ENCODE measurements around the gene LONP2. TPM values are rescaled to one million over a fixed set of nuclear protein-coding genes. Genes with fewer than 3 reads are reported as not detected.
"Not testable (repeated sequence)": the region's sequence is repeated elsewhere in the genome, so short reads cannot be mapped to it uniquely, and the experiment has no call there.

LONP2 gene
- total RNA-seq, 1 experiment from 2014 or later: 36.8 TPM

DNA sequence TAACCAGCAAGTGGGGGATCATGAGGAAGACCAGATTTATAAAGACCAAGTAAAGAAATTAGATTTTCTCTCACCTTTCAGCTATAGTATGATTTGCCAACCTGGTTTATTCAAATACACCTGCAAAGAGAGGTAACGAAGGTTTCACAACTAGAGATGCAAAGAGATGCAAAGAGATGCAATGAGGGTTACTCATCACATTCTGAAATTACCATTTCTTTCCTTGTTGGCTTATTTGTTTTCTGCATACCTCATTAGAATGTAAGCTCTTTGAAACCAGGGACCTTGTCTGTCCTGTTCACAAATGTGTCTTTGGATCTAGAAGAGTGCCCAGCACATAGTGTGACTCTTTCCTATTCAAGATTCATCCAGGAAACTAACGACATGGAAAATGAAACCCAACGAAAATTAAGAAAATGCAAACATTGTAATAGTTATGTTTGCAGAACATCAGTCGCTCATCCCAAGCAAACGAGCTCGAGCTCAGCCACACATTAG lies 9.0 kb upstream of the LONP2 start:
- DNase-seq (ENCODE audit: low spot score): no peak

GRCh38 chr16:48235556-48236136 lies 8.5 kb upstream of the LONP2 start:
- DNase-seq (ENCODE audit: low spot score): no peak

DNA sequence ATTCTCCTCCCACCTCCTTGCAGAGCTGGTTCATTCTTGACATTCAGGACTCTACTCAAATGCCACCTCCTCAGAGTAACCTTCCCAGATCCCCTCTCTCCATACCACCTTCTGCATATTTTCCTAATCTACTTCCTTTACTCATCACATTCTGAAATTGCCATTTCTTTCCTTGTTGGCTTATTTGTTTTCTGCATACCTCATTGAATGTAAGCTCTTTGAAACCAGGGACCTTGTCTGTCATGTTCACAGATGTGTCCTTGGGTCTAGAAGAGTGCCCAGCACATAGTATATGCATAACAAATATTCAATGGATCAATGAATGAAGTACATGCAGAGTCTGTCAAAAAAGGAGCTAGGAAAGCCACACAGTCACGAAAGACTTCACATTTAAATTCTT lies 7.8 kb upstream of the LONP2 start:
- no peak for DNase-seq (ENCODE audit: low spot score)

DNA sequence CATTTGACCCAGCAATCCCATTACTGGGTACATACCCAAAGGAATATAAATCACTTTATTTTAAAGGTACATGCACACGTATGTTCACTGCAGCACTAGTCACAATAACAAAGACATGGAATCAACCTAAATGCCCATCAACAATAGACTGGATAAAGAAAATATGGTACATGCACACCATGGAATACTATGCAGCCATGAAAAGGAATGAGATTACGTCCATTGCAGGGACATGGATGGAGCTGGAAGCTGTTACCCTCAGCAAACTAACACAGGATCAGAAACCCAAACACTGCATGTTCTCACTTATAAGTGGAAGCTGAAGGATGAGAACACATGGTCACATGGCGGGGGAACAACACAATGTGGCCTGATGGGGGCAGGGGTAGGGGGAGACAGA lies 4.0 kb upstream of the LONP2 start:
- DNase-seq (ENCODE audit: low spot score): not testable (repeated sequence)

DNA sequence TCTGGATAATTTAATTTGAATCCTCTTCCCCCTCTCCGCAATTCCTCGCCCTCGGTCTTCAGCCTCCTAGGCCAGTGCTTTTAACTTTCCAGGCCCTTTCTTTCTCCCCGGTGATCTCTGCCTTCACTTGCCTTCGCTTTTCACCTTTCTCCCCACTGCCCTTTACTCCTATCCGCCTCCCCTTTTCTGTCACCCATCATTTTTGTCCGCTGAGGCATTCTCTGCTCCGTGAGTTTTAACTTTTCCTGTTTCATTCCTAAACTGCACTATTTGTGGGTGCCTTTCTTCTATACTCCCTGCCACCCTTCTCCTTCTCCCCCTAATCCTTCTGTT lies 729 bp downstream of the LONP2 start:
- no peak for DNase-seq (ENCODE audit: low spot score)

DNA sequence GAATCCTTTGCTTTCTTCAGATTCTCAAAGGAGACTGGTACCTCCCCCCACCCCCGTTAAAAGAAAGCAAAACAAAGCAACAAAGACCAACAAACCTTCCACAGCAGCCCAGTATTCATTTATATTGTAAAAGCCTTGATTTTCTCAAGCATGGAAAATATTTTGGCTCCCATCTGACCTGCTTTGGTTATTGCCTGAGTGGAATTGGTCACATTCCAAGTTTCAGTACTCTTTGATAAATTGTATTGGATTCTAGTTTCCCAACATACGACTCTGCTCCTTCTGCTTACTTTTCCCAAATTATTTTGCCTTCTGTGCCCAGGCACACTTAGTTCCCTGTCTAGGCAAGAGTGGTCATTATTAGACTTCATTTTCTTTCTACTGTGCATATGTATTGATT lies 2.0 kb downstream of the LONP2 start:
- DNase-seq (ENCODE audit: low spot score): no peak

DNA sequence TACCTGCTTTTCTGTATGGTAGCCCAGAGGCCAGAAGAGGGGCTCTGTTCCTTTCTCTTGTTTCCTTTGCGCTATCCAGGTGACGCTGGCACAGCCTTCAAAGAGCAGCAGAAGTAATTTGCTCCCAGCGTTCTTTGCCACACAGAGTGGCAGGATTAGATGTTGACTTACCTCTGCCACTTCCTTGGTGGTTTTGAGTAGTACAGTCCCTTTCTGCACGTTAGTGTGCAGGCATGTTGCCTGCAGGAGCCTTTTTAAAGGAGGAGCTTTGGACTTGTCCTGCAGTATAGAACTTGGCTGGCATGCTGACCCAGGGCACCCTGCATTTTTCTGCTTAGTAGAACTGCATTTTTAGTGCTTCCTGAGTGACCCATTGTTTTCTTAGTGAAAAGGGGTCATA lies 3.2 kb downstream of the LONP2 start, which contains the start of gene ABCC11:
ABCC11 (minus strand) TSS at position 229 of the 400 bp plus-strand sequence. CDS start 15,618 bp downstream, outside the sequence.
- no peak for DNase-seq (ENCODE audit: low spot score)

- DNase-seq (ENCODE audit: low spot score): no peak
These were observed 6.6 kb downstream of the LONP2 start for GRCh38 chr16:48250520-48251278.

DNA sequence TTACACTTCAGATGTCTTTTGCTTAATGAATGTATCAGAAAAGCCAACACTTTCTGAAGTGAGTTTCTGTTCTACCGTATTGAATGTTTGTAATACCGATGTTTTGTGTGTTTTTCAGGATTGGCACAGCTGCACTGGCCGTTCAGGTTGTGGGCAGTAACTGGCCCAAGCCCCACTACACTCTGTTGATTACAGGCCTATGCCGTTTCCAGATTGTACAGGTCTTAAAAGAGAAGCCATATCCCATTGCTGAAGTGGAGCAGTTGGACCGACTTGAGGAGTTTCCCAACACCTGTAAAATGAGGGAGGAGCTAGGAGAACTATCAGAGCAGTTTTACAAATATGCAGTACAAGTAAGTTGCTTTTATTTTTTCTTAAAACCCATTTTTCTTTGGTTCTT lies 7.9 kb downstream of the LONP2 start:
- no peak for DNase-seq (ENCODE audit: low spot score)

- no peak for DNase-seq (ENCODE audit: low spot score)
These were observed 12.6 kb downstream of the LONP2 start for GRCh38 chr16:48256579-48257177.

- DNase-seq (ENCODE audit: low spot score): no peak
These were observed 17.5 kb downstream of the LONP2 start for GRCh38 chr16:48261569-48261968.

- DNase-seq (ENCODE audit: low spot score): no peak
These were observed 18.5 kb downstream of the LONP2 start for GRCh38 chr16:48262631-48263030.

- no peak for DNase-seq (ENCODE audit: low spot score)
These were observed 24.9 kb downstream of the LONP2 start for GRCh38 chr16:48269011-48269410.

DNA sequence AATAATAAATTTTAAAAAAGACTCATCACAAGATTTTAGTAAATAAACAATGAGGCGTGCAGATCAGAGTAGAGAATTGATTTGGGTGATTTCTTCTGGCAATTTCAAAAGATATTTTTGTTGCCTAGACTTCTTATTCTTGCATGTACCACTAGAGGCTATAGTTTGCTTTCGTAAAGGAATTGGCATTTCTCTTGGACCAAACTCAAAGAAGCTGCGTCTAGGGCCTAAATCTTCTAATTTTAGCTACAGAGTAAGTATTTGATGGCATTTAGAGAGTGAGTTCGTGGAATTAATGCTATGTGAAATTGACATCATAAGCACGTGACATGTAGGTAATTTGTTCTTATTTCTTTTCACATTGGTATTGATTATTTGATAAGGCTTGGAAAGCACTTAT lies 27.6 kb downstream of the LONP2 start:
- no peak for DNase-seq (ENCODE audit: low spot score)

DNA sequence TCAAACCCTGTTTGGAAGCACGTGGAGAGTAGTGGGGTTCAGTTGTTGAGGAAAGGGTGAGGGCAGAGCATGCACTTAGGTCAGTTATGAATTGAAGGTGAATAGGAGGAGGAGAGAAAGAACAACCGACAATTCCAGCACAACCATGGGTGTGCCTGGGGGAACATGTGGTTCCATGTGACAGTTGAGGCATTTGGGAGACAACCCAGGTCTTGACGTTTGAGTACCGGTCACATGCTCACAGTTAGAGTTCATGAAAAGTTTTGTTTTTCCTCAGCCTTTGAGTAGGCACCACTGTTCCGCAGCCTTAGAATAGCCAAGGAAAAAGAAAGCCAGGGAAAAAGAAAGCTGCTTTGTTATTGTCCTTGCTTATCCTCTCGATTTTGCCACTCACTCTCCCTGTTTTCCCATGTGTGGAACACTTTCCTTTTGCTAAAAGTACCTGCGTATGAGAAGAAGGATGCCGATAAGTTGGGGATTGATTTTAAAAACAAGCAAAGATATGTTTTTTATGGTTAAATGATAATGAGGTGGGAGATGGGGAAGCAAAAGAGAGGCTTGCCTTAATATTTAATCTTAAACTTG lies 28.8 kb downstream of the LONP2 start:
- DNase-seq (ENCODE audit: low spot score): no peak

DNA sequence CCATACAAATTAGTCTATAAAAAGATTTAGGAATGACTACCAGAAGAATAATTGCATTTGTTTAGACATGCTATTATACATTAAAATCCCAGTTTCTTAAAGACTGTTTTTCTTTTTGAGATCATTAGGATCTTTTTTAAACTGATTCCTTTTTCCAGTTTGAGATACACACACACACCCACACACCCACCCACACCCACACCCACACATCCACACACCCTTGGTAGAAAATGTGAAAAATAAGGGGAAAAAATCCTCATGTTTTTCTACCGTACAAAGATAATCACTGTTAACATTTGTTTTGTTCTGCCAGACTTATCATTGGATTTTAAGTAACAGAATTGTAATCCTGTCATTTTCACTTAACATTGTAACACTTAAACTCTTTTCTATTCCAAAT lies 30.4 kb downstream of the LONP2 start:
- DNase-seq (ENCODE audit: low spot score): no peak

DNA sequence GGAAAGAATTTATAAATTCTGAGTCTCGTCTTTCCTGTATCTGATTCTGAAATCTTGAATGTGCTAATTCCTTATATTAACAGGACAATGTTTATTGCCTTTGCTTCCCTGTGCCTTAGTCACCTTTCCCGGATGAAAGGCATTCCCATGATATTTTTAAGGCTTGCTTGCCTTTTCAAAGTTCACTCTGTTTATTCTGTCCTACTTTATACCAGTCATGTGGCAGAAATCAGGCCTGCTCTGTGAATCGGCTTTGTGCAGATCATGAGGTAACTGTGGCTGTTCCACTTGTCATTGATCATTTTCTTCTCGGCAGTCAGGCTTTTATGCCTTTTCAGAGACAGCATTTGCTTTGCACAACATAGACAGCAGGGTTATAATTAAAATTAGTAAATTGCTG lies 32.0 kb downstream of the LONP2 start:
- peak; percentile 6 for DNase-seq (ENCODE audit: low spot score)

DNA sequence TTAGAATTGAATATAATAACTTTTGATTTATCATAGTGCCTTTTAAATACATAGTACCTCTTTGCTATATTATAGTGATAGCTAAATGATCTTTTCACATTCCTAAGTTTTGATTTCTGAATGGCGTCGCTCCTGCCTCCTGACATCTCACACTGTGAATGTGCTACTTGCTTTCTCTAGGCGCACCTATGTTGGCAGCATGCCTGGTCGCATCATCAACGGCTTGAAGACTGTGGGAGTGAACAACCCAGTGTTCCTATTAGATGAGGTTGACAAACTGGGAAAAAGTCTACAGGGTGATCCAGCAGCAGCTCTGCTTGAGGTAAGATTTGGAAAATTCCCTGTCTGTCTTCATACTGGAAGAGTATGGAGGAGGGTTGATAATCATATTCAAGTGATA lies 33.1 kb downstream of the LONP2 start:
- DNase-seq (ENCODE audit: low spot score): no peak

- DNase-seq (ENCODE audit: low spot score): no peak
These were observed 35.1 kb downstream of the LONP2 start for GRCh38 chr16:48279199-48279598.

DNA sequence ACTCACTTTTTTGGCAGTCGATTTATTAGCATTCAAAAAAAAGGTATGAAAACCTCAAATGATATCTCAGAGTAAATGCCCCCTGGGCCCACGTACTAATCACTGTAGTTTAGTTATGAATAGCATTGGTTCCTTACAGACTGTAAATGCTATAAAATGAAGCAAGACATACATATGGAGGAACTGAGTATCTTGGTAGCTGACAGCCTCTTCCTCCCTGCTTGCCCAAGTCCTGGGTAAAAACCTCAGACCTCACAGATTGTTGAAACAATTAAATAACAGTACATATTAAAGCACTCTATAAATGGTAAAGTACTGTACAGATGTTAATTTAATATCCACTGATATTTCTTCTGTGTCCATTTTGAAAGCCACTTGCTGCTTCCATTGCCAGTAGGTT lies 36.4 kb downstream of the LONP2 start:
- no peak for DNase-seq (ENCODE audit: low spot score)

DNA sequence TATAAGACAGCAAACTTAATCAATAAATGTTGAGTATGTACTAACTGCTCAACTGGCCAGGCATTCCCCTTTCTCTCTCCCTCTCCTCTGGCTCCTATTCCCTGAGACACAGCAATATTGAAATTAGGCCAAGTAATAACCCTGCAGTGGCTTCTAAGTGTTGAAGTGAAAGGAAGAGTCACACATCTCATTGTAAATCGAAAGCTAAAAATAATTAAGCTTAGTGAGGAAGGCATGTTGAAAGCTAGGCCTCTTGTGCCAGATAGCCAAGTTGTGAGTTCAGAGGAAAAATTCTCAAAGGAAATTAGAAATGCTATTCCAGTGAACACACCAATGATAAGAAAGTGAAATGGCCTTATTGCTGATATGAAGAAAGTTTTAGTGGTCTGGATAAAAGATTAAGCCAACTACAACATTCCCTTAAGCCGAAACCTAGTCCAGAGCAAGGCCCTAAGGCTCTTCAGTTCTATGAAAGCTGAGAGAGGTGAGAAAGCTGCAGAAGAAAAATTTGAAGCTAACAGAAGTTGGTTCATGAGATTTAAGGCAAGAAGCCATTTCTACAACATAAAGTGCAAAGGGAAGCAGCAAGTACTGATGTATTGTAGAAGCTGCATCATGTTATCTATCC lies 38.6 kb downstream of the LONP2 start:
- DNase-seq (ENCODE audit: low spot score): no peak

- no peak for DNase-seq (ENCODE audit: low spot score)
These were observed 40.8 kb downstream of the LONP2 start for GRCh38 chr16:48284772-48285409.

All from H4 (cell line).